Sigmoid colon (tissue), 4 donors: ENCODE results near the gene PTRH2.

Experiments
- CTCF ChIP-seq, 4 experiments: fragments of 450-650 bp in 3 of 4; fragments of 200-600 bp in 1 of 4; IDR thresholded peaks; one replicate each; pipeline ENCODE4 v1.5.1; 2016 to 2019; ENCODE audit warnings: antibody characterized with exemption in 4 of 4, mild to moderate bottlenecking in 3 of 4, moderate library complexity in 2 of 4
- EP300 ChIP-seq, 4 donors: sonication (generic); formaldehyde crosslinking; IDR thresholded peaks; one replicate each; pipeline ENCODE4 v1.6.1; 2017; ENCODE audit warnings: antibody characterized with exemption in 4 of 4
- POLR2A ChIP-seq, 2 donors: fragments of 450-650 bp; IDR thresholded peaks; one replicate each; pipeline ENCODE4 v1.6.1; 2016; ENCODE audit warnings: antibody characterized with exemption in 2 of 2, mild to moderate bottlenecking in 2 of 2, moderate library complexity in 2 of 2
- POLR2AphosphoS5 ChIP-seq, 4 donors: sonication (generic); formaldehyde crosslinking; IDR thresholded peaks; one replicate each; pipeline ENCODE4 v1.6.1; 2017; ENCODE audit warnings: antibody characterized with exemption in 4 of 4

- TF ChIP-seq CTCF (IDR thresholded peaks at IDR 0.05): no peak
- no peak for TF ChIP-seq POLR2A (IDR thresholded peaks at IDR 0.05)
- TF ChIP-seq POLR2AphosphoS5 (IDR thresholded peaks at IDR 0.05): no peak
- no peak for TF ChIP-seq EP300 (IDR thresholded peaks at IDR 0.05)
Measured at GRCh38 chr17:59737324-59737723, 30.1 kb upstream of the PTRH2 start.
